Measurements from ENCODE around the gene GAB2.

GAB2 gene

DNA sequence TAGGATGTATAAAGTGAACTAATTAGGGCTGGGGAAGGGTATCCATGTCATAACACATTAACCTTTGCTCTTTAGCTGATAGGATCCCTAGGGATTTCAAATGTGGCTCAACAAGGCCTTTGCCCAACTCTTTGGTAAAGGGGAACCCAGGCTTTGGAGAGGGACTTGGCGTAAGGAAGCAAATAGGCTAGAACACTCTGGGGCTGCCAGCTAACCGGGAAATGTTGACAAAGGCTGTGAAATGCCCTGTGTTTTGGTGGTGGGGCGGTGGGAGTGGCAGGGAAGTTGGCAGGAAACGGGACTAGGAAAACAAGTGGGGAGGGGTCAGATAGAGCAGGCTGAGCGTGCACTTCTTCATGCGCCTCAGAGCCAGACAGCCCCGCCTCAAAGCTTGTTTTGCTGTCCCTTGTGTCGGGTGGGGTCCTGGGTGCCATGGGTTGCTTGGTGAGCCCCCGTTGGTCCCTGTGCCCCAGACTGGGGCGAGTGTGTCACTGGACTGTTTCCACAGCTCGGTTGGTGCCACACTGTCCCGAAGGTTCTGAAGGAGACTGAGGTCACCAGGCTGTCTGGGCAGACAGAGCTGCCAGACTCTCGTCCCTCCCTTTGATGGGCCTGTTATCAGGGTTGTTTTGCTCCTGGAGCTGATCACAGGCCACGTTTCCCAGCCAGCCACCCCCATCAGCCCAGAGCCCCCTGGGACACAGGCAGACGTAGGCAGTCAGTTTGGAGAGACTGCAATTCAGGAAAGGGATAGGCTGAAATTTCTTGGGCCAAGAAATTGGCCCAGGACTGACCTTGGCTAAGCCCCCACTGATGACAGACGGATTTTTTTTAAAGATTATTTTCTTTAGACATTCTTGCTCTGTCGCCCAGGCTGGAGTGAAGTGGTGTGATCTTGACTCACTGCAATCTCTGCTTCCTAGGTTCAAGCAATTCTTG, 248.8 kb downstream of the GAB2 start:
- no peak for DNase-seq (ENCODE audit: low read depth in 1 of 2, low spot score in 1 of 2)

DNA sequence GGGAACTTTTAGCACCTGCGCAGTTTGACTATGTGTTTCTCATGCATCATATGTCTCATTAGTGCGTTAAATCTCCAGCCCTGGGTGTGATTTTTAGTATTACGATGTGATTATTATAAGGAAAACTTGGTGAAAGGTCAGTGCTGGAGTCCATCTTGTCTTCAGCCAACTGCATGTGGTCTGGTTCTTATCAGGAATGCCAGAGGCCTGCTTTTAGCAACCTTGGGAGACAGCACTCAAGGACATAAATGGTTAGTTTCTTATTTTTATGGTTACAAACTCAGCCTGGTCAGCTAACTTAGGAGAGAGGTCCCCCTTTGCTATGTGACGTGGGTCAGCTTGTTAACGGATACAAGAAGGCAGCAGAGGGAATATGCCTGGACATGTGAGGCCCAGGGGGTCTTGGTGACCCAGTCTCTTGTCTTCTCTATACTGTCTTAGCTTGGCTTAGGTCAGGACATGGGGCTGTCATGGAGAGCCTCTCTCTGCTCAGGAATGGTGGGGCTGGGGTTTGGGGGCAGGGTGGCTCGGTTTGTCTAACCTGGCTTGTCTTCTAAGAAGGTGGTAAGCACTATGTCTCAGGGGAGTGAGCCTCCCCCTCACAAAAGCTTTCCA, 250.7 kb downstream of the GAB2 start:
- no peak for DNase-seq (ENCODE audit: low read depth in 1 of 2, low spot score in 1 of 2)

Data from activated CD4-positive, alpha-beta T cell treated with anti-CD3 and anti-CD28 coated beads, Interleukin-2, amount 50 U/mL, for 24 hours (primary cell).